Activated naive CD4-positive, alpha-beta T cell treated with anti-CD3 and anti-CD28 coated beads for 36 hours (primary cell): ENCODE results near the gene SETD1A. TPM values are rescaled to one million over a fixed set of nuclear protein-coding genes. Genes with fewer than 3 reads are reported as not detected.

Experiments used
- CTCF ChIA-PET: fragments of 350-600 bp; sonication (Branson Sonifier 250); formaldehyde crosslinking; loops from one replicate; lab custom pipeline; 2021; ENCODE audit warnings: antibody characterized with exemption; lab: Charles Lee
- DNase-seq: peaks from one replicate; pipeline ENCODE4 v3.0.0-alpha.2; 2020
- H3K27ac Mint-ChIP-seq: one replicate; pipeline ENCODE4 v1.8.0; 2021; ENCODE audit warnings: mild to moderate bottlenecking, mixed read lengths
- H3K27me3 Mint-ChIP-seq: one replicate; pipeline ENCODE4 v1.8.0; 2021; ENCODE audit warnings: low read depth, mixed read lengths
- H3K36me3 Mint-ChIP-seq: one replicate; pipeline ENCODE4 v1.8.0; 2021; ENCODE audit warnings: low read depth, mixed read lengths
- H3K4me1 Mint-ChIP-seq: one replicate; pipeline ENCODE4 v1.8.0; 2021; ENCODE audit warnings: low read depth, mixed read lengths
- H3K4me3 Mint-ChIP-seq: one replicate; pipeline ENCODE4 v1.8.0; 2021; ENCODE audit warnings: mild to moderate bottlenecking, moderate library complexity, mixed read lengths
- H3K9me3 Mint-ChIP-seq: one replicate; pipeline ENCODE4 v1.8.0; 2021; ENCODE audit warnings: mixed read lengths
- intact Hi-C: fragments of 100-400 bp; cut with micrococcal nuclease; formaldehyde crosslinking; loops from one replicate; pipeline ENCODE4 v1.15.1; 2023
- total RNA-seq, 2 experiments: library from RNA; stranded (reverse); gene quantifications; one replicate each; pipeline ENCODE4 v1.2.3, GENCODE V29; 2021

SETD1A gene
- total RNA-seq, 2 experiments from 2014 or later = 14.3 to 14.6 TPM

DNA sequence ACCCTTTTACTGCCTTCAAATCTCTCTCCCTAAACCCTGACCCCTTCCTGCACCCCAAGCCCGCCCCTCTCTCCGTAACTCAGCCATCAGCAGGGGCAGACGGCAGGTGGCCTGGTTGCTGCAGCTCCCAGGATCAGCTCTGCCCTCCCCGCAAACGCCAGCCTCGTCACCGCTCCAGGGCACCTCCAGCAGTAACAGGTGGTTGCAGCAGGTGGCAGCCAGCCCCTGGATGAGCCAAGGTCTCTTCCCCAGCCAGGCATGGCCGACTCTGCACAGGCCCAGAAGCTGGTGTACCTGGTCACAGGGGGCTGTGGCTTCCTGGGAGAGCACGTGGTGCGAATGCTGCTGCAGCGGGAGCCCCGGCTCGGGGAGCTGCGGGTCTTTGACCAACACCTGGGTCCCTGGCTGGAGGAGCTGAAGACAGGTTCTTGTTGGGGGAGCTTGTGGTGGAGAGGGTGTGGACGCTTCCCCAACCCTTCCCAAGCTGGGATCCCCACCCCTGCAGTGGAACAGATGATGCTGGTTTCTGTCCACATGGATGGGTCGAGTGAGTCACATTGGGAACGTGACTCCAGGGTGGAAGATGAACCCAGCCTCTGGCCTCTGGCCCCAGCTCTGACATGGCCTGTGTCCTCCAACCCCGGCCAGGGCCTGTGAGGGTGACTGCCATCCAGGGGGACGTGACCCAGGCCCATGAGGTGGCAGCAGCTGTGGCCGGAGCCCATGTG lies 28.0 kb downstream of the SETD1A start:
- Mint-ChIP-seq H3K27ac (no peak overlapping the region), H3K27me3 (no peaks in the 10 kb centered on the region)
- CTCF ChIA-PET = interaction anchor here (0.8 to 4.8 kb wide), 16 partner anchors 8 to 458 kb away, joined by 3 to 29 read pairs (median 4); partner anchors contain the start of genes VKORC1 and ZNF843

DNA sequence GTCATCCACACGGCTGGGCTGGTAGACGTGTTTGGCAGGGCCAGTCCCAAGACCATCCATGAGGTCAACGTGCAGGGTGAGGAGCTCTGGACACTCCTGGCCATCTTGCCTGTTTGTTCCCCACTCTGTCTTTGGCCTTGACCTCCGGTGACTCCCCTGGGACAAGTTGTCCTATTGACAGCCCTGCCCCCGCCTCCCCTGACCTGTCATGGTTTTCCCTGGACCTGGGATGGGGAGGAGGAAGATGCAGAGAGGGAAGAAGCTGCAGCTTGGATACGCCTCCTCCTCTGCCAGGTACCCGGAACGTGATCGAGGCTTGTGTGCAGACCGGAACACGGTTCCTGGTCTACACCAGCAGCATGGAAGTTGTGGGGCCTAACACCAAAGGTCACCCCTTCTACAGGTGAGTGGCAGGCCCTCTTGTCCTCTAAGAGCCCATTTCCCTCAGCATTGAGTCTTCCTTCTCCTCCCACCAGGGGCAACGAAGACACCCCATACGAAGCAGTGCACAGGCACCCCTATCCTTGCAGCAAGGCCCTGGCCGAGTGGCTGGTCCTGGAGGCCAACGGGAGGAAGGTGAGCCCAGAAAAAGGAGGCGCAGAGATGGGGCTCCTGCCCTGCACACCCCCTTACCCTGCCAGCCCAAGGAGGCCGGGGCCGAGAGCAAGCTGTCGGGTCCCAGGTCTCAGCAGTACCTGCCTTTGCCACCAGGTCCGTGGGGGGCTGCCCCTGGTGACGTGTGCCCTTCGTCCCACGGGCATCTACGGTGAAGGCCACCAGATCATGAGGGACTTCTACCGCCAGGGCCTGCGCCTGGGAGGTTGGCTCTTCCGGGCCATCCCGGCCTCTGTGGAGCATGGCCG lies 28.8 kb downstream of the SETD1A start:
- Mint-ChIP-seq H3K27me3 (no peaks in the 10 kb centered on the region), H3K27ac (no peak overlapping the region), H3K9me3 (no peaks in the 10 kb centered on the region), H3K36me3 (peaks cover 6% of the 10 kb centered on the region), H3K4me3 (no peak overlapping the region), H3K4me1 (no peaks in the 10 kb centered on the region)
- DNase-seq = no peak
- intact Hi-C loops = no loop called here
- CTCF ChIA-PET = interaction anchor here (0.8 to 4.8 kb wide), 11 partner anchors 7 to 457 kb away, joined by 3 to 29 read pairs (median 4); partner anchors contain the start of genes VKORC1 and ZNF843

More for the DNA sequence above, 28.0 kb downstream of the SETD1A start:
- peak; percentile 20 for DNase-seq
- intact Hi-C loops = loop anchor here (1.0 to 2.0 kb wide), 4 partner anchors 110 to 883 kb away; no protein-coding TSS in a partner anchor
- Mint-ChIP-seq H3K4me1 (no peaks in the 10 kb centered on the region), H3K4me3 (no peak overlapping the region), H3K36me3 (peaks cover 6% of the 10 kb centered on the region), H3K9me3 (no peaks in the 10 kb centered on the region)

DNA sequence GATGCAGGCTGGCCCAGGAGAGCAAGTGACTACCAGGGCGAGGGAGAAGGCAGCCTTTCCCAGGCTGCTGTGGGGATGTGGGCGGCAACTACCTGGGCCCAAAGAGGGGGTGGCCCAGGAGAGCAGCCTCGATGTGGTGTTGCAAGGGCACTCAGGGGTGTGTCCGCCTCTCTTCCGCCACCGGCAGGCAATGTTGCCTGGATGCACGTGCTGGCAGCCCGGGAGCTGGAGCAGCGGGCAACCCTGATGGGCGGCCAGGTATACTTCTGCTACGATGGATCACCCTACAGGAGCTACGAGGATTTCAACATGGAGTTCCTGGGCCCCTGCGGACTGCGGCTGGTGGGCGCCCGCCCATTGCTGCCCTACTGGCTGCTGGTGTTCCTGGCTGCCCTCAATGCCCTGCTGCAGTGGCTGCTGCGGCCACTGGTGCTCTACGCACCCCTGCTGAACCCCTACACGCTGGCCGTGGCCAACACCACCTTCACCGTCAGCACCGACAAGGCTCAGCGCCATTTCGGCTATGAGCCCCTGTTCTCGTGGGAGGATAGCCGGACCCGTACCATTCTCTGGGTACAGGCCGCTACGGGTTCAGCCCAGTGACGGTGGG lies 30.1 kb downstream of the SETD1A start:
- intact Hi-C loops = no loop called here
- CTCF ChIA-PET = no interaction called here

DNA sequence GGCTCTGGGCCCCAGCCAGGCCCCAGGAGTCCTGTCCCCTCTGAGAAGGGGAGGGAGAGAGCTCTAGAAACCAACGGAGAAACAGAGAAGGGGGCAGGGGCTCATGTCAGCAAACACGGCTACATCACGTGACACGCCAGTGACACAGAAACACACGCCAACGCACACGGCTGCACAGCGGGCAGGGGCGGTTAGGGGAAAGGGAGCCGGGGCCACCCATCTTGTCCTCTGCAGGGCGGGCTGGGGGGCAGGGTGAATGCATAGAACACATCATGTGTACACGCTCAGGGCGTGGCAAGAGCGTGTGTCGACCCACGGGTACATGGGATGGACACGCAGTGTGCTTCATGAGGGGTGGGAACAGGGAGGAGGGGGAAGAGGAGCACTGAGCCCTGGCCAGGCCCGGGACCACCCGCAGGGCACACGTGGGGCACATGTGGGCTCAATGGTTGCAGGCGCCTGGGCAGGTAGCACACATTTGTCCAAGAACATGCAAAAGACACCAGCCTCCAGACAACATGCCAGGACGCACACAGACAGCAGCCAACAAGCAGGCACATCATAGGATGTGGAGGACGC lies 32.0 kb downstream of the SETD1A start:
- CTCF ChIA-PET = no interaction called here
- intact Hi-C loops = no loop called here
- H3K36me3 Mint-ChIP-seq = peaks cover 3% of the 10 kb centered on the region
- DNase-seq = no peak
- H3K4me1 Mint-ChIP-seq = peaks cover 3% of the 10 kb centered on the region
- no peak overlapping the region for H3K27ac Mint-ChIP-seq
- H3K4me3 Mint-ChIP-seq = no peak overlapping the region
- H3K27me3 Mint-ChIP-seq = no peaks in the 10 kb centered on the region
- H3K9me3 Mint-ChIP-seq = no peaks in the 10 kb centered on the region

More for the DNA sequence above, 30.1 kb downstream of the SETD1A start:
- Mint-ChIP-seq H3K27me3 (no peaks in the 10 kb centered on the region), H3K4me3 (no peak overlapping the region), H3K36me3 (peaks cover 5% of the 10 kb centered on the region), H3K9me3 (no peaks in the 10 kb centered on the region), H3K27ac (no peak overlapping the region), H3K4me1 (no peaks in the 10 kb centered on the region)
- no peak for DNase-seq

DNA sequence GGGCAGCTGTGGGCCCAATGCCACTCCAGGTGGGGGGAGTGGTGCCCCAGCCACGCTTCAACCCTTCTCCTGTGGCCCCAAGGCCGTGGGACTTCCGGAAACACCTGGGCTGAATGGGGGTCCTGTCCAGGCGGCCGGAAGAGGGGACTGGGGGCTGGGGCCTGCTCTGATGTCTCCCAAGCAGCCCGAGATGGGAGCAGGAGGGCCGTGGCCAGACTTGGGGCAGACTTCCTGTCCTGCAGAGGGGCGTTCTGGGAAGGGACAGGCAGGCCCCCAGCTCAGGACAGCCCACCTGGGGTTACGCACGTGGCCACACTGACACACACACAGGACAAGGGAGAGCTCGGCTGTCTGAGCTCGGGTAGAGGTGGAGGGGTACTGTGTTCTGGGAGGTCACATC lies 32.6 kb downstream of the SETD1A start:
- Mint-ChIP-seq H3K36me3 (peaks cover 3% of the 10 kb centered on the region), H3K27ac (no peak overlapping the region), H3K9me3 (no peaks in the 10 kb centered on the region), H3K4me1 (peaks cover 4% of the 10 kb centered on the region), H3K27me3 (no peaks in the 10 kb centered on the region), H3K4me3 (no peak overlapping the region)
- CTCF ChIA-PET = no interaction called here
- no peak for DNase-seq
- intact Hi-C loops = no loop called here

DNA sequence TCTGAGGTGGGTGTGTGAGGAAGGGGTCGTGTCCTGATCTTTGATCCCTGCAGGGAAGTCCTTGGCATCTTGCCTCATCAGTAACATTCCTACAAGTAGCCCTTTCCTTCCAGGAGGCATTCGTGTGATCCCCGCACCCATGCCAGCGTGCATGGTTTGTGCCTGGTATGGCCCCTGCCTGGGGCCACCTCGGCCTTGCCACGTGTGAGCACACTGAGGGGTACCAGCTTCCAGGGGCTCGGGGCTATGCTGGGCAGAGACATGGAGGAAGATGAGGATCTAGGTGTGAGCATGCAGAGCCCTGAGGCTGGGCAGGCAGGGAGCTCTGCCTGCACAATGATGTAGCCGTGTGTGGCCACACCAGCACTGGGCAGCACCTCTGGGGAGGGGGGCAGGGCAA lies 33.5 kb downstream of the SETD1A start:
- CTCF ChIA-PET = interaction anchor here (0.6 kb wide), 2 partner anchors 428 to 702 kb away, joined by 5 read pairs; no protein-coding TSS in a partner anchor
- intact Hi-C loops = no loop called here
- H3K27ac Mint-ChIP-seq = no peak overlapping the region
- peaks cover 3% of the 10 kb centered on the region for H3K36me3 Mint-ChIP-seq
- H3K4me3 Mint-ChIP-seq = no peak overlapping the region
- peaks cover 4% of the 10 kb centered on the region for H3K4me1 Mint-ChIP-seq
- DNase-seq = no peak
- no peaks in the 10 kb centered on the region for H3K9me3 Mint-ChIP-seq
- H3K27me3 Mint-ChIP-seq = no peaks in the 10 kb centered on the region

DNA sequence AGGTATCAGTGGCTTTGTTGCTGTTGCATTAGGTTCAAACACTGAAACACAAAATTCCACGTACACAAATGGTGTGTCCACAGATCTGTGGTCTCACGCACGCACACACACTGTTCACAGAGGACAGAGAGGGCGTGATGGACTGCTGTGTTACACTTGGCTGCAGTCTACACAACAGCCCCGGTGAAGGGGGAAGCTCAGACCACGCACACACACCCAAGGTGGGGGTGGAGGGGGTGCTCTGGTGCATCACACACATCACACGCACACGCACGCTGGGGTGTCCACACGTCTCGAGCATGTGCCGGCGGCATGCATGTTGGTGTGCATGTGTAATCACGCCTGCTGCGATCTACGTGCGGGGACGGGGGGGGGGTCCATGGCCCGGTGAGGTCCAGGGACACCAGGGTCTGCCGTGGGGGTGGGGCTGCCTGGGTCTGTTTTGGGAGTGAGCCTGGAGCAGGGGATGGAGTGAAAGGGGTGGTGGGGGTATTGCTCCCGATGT lies 34.8 kb downstream of the SETD1A start:
- DNase-seq = no peak
- peaks cover 11% of the 10 kb centered on the region for H3K4me1 Mint-ChIP-seq
- no peak overlapping the region for H3K27ac Mint-ChIP-seq
- intact Hi-C loops = no loop called here
- no peaks in the 10 kb centered on the region for H3K36me3 Mint-ChIP-seq
- no peaks in the 10 kb centered on the region for H3K27me3 Mint-ChIP-seq
- no peaks in the 10 kb centered on the region for H3K9me3 Mint-ChIP-seq
- no peak overlapping the region for H3K4me3 Mint-ChIP-seq
- CTCF ChIA-PET = no interaction called here

DNA sequence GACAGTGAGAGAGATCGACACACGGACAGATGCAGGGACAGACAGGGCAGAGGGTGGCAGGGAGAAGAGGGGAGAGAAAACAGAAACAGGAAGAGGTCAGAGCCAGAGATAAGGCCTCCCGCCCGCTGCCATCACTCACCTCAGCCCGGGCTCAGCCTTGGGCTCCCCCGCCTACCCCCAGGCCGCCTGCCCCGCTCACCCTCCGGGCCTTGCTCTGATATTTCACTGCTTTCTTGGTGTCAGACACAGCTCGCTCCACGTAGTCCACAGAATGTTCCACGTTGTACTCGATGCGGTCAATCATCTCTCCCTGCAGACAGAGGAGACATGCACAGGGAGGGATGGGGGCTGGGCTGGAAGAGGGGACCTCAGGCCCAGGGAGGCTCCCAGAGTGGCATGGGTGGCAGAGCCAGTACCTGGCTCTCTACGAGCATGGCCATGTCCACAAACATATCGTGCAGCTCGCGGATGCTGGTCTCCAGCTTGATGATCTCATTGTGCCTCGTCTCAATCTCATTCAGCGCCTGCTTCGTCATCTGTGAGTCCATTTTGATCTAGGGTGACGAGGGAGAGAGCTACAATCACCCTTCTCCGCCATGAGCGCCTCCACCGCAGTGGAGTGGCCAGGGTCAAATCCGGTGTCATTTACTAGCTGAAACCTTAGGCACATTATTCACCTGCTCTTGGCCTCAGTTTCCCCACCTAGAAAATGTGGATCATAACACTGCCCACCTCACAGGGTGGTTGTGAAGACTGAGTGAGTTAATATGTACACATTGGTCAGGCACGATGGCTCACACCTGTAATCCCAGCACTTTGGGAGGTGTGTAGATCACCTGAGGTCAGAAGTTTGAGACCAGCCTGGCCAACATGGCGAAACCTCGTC lies 35.6 kb downstream of the SETD1A start:
- DNase-seq = no peak
- no peaks in the 10 kb centered on the region for H3K36me3 Mint-ChIP-seq
- H3K4me3 Mint-ChIP-seq = no peak overlapping the region
- H3K27me3 Mint-ChIP-seq = no peaks in the 10 kb centered on the region
- intact Hi-C loops = no loop called here
- no peaks in the 10 kb centered on the region for H3K9me3 Mint-ChIP-seq
- CTCF ChIA-PET = interaction anchor here (0.6 to 0.8 kb wide), 3 partner anchors 7 to 76 kb away, joined by 3 to 4 read pairs (median 3); no protein-coding TSS in a partner anchor
- H3K4me1 Mint-ChIP-seq = peaks cover 11% of the 10 kb centered on the region
- H3K27ac Mint-ChIP-seq = no peak overlapping the region

DNA sequence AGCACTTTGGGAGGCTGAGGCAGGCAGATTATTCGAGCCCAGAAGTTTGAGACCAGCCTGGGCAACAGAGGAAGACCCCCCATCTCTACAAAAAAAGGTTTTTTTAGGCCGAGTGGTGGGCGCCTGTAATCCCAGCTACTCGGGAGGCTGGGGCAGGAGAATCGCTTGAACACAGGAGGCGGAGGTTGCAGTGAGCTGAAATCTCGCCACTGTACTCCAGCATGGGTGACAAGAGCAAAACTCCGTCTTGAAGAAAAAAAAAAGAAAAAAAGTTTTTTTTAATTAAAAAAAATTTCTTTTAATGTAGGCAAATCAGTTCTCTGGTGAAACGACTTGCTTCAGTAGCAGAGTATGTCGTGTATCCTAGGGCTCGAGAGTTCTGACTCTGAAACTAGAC lies 38.4 kb downstream of the SETD1A start:
- CTCF ChIA-PET = interaction anchor here (1.3 kb wide), 1 partner anchor 10 kb away, joined by 3 read pairs; no protein-coding TSS in a partner anchor
- Mint-ChIP-seq H3K36me3 (no peaks in the 10 kb centered on the region), H3K4me3 (peak overlapping the region; percentile 34), H3K27me3 (no peaks in the 10 kb centered on the region), H3K9me3 (no peaks in the 10 kb centered on the region), H3K4me1 (peaks cover 11% of the 10 kb centered on the region), H3K27ac (no peak overlapping the region)
- DNase-seq = no peak
- intact Hi-C loops = loop anchor here (2.0 to 5.0 kb wide), 2 partner anchors 37 to 461 kb away; partner anchors contain the start of genes ARMC5 and STX4

DNA sequence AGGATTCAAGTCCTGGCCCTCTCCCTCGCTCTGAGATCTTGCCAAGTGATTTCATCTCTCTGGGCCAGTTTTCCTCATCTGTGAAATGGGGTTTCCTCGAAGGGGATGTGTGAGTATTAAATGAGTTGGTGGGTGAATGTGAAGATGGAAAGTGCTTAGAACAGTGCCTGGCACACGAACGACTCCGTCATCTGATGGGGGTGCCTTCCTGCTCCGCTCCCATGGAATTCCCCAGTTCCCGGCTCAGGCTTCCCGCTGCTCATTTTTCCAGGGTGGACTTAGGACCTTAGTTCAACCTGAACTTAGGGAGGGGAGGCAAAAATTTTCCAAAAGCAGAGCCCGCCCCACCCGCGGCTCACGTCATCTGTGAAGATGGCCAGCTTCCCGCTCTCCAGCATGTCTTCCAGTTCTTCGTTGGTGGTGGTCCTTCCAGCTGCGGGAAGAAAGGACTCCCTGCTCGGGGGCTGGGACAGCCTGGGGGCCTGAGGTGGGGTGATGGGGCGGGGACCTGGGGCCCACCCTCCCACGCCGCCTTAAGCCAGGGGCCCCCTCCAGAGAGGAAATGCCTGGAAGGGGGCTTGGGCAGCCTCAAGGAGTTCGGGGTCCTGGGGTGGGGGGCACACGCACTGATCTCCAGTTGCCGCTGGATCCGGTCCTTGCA lies 38.9 kb downstream of the SETD1A start:
- CTCF ChIA-PET = interaction anchor here (1.3 kb wide), 1 partner anchor 10 kb away, joined by 3 read pairs; no protein-coding TSS in a partner anchor
- no peaks in the 10 kb centered on the region for H3K27me3 Mint-ChIP-seq
- no peaks in the 10 kb centered on the region for H3K36me3 Mint-ChIP-seq
- no peaks in the 10 kb centered on the region for H3K9me3 Mint-ChIP-seq
- H3K4me1 Mint-ChIP-seq = peaks cover 11% of the 10 kb centered on the region
- peak overlapping the region; percentile 73 for H3K4me3 Mint-ChIP-seq
- no peak overlapping the region for H3K27ac Mint-ChIP-seq
- intact Hi-C loops = loop anchor here (2.0 to 5.0 kb wide), 2 partner anchors 36 to 461 kb away; partner anchors contain the start of genes ARMC5 and STX4
- no peak for DNase-seq
